Measurements from ENCODE around the gene TRERF1.
"Not testable (repeated sequence)": the region's sequence is repeated elsewhere in the genome, so short reads cannot be mapped to it uniquely, and the experiment has no call there.

TRERF1 gene

GRCh38 chr6:42217519-42218367, 234.0 kb downstream of the TRERF1 start, which contains the start of gene MRPS10:
Gene MRPS10 (minus strand): TSS chr6:42217861. CDS start chr6:42217849, 12 bp downstream.
- H3K9ac ChIP-seq (ENCODE audit: low read length): peak within 1 kb of the TSS; percentile 93
- no peaks in the 10 kb centered on the region for H3K9me3 ChIP-seq (ENCODE audit: low read length)
- peak within 1 kb of the TSS; percentile 98 for H2AFZ ChIP-seq (ENCODE audit: low read length)
- H3K4me2 ChIP-seq (ENCODE audit: low read length): peak within 1 kb of the TSS; percentile 88
- H3K27ac ChIP-seq (ENCODE audit: low read depth, low read length, poor library complexity, severe bottlenecking): no peak within 1 kb of the TSS
- H4K20me1 ChIP-seq (ENCODE audit: insufficient read depth, low read length): no peaks in the 10 kb centered on the region
- H3K36me3 ChIP-seq (ENCODE audit: insufficient read depth, low read length): peaks cover 13% of the 10 kb centered on the region
- peaks cover 9% of the 10 kb centered on the region for H3K79me2 ChIP-seq (ENCODE audit: insufficient read depth, low read length)
- TF ChIP-seq EZH2 (IDR thresholded peaks at IDR 0.05; ENCODE audit: borderline replicate concordance, low read length) (no peak), CTCF (IDR thresholded peaks at IDR 0.05; ENCODE audit: low read length) (no peak)
- peaks cover 22% of the 10 kb centered on the region for H3K4me1 ChIP-seq (ENCODE audit: insufficient read depth, low read length, severe bottlenecking)
- no peaks in the 10 kb centered on the region for H3K9me2 ChIP-seq (ENCODE audit: low read depth, low read length)
- H3K27me3 ChIP-seq (ENCODE audit: insufficient read depth, low read length): no peaks in the 10 kb centered on the region
- H3K4me3 ChIP-seq (ENCODE audit: low read depth, low read length, poor library complexity, severe bottlenecking): peak within 1 kb of the TSS; percentile 94
- H3F3A ChIP-seq (ENCODE audit: insufficient read depth, low read length): no peaks in the 10 kb centered on the region

- peak overlapping the region; percentile 88 for H3K4me2 ChIP-seq (ENCODE audit: low read length)
- no peaks in the 10 kb centered on the region for H3K9me3 ChIP-seq (ENCODE audit: low read length)
- TF ChIP-seq CTCF (IDR thresholded peaks at IDR 0.05; ENCODE audit: low read length) (no peak), EZH2 (IDR thresholded peaks at IDR 0.05; ENCODE audit: borderline replicate concordance, low read length) (no peak)
- H3K79me2 ChIP-seq (ENCODE audit: insufficient read depth, low read length): peaks cover 9% of the 10 kb centered on the region
- peak overlapping the region; percentile 94 for H3K4me3 ChIP-seq (ENCODE audit: low read depth, low read length, poor library complexity, severe bottlenecking)
- no peak overlapping the region for H3K27ac ChIP-seq (ENCODE audit: low read depth, low read length, poor library complexity, severe bottlenecking)
- peaks cover 22% of the 10 kb centered on the region for H3K4me1 ChIP-seq (ENCODE audit: insufficient read depth, low read length, severe bottlenecking)
- H3K36me3 ChIP-seq (ENCODE audit: insufficient read depth, low read length): peaks cover 19% of the 10 kb centered on the region
- no peaks in the 10 kb centered on the region for H3F3A ChIP-seq (ENCODE audit: insufficient read depth, low read length)
- peak overlapping the region; percentile 93 for H3K9ac ChIP-seq (ENCODE audit: low read length)
- H4K20me1 ChIP-seq (ENCODE audit: insufficient read depth, low read length): no peaks in the 10 kb centered on the region
- H3K27me3 ChIP-seq (ENCODE audit: insufficient read depth, low read length): no peaks in the 10 kb centered on the region
- H2AFZ ChIP-seq (ENCODE audit: low read length): peak overlapping the region; percentile 59
- H3K9me2 ChIP-seq (ENCODE audit: low read depth, low read length): no peaks in the 10 kb centered on the region
Observed at GRCh38 chr6:42217157-42217518, 234.6 kb downstream of the TRERF1 start.

- H3K27ac ChIP-seq (ENCODE audit: low read depth, low read length, poor library complexity, severe bottlenecking); H3K79me2 ChIP-seq (ENCODE audit: insufficient read depth, low read length); H3K9me2 ChIP-seq (ENCODE audit: low read depth, low read length); H2AFZ ChIP-seq (ENCODE audit: low read length); H3K27me3 ChIP-seq (ENCODE audit: insufficient read depth, low read length); H3K9me3 ChIP-seq (ENCODE audit: low read length); H3F3A ChIP-seq (ENCODE audit: insufficient read depth, low read length); H4K20me1 ChIP-seq (ENCODE audit: insufficient read depth, low read length): not testable (repeated sequence)
- Histone ChIP-seq H3K4me3 (ENCODE audit: low read depth, low read length, poor library complexity, severe bottlenecking) (peak overlapping the region; percentile 94), H3K4me1 (ENCODE audit: insufficient read depth, low read length, severe bottlenecking) (peaks cover 22% of the 10 kb centered on the region), H3K4me2 (ENCODE audit: low read length) (peak overlapping the region; percentile 88), H3K36me3 (ENCODE audit: insufficient read depth, low read length) (peaks cover 26% of the 10 kb centered on the region), H3K9ac (ENCODE audit: low read length) (peak overlapping the region; percentile 93; the same call in 1 of the 2 replicates)
Observed at GRCh38 chr6:42216495-42216894, 235.2 kb downstream of the TRERF1 start.

Data from OCI-LY1 (cell line).